ENCODE data around the gene LAPTM4A.

LAPTM4A gene

DNA sequence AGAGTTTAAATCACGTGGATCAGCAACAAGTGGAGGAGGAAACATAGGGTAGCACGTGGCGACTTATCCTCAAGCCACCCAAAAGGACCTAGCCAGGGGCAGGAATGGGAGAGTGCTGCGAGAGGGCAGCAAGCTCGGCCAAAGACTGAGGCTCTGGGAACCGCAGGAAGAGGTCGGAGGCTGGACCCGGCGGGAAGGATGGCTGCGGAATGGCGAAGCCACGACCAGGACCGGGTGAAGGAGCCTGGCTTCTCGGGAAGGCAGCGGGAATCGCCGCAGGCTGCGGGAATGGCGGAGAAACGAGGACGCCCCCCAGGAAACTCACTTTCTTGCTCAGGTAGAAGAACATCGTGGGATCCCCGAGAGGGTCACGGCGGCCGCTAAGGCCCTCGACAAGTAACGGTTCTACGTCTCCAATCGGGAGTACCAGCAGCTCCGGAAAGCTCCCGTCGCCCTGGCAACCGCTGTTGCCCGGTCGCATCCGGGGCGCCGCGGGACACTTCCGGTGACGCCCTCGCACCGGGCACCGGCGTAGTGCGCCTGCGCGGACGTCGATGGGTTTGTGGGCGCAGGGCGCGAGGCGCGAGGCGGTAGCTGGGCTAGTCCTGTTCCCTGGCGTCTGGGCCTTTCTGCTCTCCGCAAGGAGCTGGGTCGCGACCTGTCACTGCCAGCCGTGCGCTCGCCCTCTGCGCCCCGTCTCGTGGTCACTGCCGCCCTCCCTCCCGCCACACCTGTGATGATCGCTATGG is 61.6 kb downstream of the LAPTM4A start, which contains the start of gene WDR35:
Gene WDR35, minus strand, starts transcription at position 439 of the 749 bp plus-strand sequence. Its CDS starts 90 bp downstream, at position 349.
- in situ Hi-C loops (cut with HindIII; ENCODE audit: low sequenced_read_pairs): no loop called here

DNA sequence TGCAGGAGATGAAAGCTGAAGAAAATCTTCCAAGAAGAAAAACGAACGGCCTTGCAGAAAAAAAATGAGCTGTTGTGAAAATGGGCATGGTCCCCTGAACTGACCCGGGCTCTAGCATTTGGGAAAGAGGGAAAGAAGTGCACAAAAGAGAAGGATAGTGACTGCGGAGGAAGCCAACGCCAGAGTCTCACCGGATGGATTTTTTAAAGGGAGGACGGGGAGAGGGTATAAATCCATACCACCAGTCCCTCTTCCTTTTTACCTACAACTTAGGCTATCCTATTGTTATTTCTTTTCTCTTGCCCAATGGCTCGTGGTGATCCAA is 62.1 kb downstream of the LAPTM4A start:
- in situ Hi-C loops (cut with HindIII; ENCODE audit: low sequenced_read_pairs): no loop called here

DNA sequence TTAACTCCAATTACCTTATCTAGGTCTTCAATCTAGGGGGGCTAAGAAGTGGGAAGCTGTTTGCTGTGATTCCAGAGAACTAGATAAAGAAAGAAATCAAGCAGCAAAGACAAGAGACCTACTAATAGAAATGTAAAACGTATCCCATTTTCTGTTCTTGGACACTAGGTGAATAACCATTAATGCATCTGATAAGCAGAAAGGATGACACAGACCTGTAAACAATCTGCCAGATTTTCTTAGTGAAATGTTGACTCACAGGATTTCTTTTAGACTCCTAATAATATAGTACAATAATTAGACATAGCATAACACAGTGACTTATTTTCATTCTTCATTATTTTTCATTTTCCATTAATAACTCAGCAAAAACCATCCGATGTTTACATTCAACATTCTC is 62.8 kb downstream of the LAPTM4A start:
- in situ Hi-C loops (cut with HindIII; ENCODE audit: low sequenced_read_pairs): no loop called here

DNA sequence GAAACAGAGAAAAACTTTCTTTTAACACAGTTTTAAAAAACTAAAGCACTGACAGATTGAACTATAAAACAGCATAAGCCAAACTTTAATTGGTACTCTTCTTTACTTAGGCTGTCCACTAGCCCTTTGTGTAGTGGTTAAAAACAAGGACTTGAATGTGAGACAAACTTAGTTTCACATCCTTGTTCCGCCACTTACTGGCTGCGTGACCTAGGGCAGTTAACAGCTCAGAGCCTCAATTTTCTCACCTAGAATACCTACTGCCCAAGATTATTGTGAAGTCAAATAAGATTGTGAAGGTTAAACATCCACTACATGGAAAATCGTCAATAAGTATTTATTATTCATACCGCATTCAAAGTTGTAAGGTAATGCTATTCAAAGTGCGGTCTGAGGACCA is 63.5 kb downstream of the LAPTM4A start:
- in situ Hi-C loops (cut with HindIII; ENCODE audit: low sequenced_read_pairs): no loop called here
